Gastrocnemius medialis (tissue), 4 donors: ENCODE measurements around the gene RAB44. TPM values are rescaled to one million over a fixed set of nuclear protein-coding genes. Genes with fewer than 3 reads are reported as not detected.

ENCODE experiments used
- ATAC-seq, 2 donors: fragments of 150-250 bp; one replicate each; pipeline ENCODE4 v1.9.1; 2016
- DNase-seq, 2 donors: peaks; one replicate each; pipeline ENCODE4 v3.0.0-alpha.2; 2019
- H3K27ac ChIP-seq, 4 donors: fragments of 200-600 bp; sonication (generic); 1 replicate in 1 of 4; 2 replicates in 3 of 4; pipeline ENCODE4 v1.5.1; 2016 to 2018; ENCODE audit warnings: mild to moderate bottlenecking in 2 of 4, moderate library complexity in 1 of 4
- H3K27me3 ChIP-seq, 3 donors: fragments of 200-600 bp; sonication (generic) in 2 of 3; 1 replicate in 1 of 3; 2 replicates in 2 of 3; pipeline versions ENCODE4 v1.5.1 to v1.6.0; 2016 to 2019; ENCODE audit warnings: mild to moderate bottlenecking in 1 of 3, moderate library complexity in 1 of 3
- H3K36me3 ChIP-seq, 2 donors: fragments of 200-600 bp; sonication (generic) in 1 of 2; one replicate each; pipeline ENCODE4 v1.5.1; 2017 to 2018
- H3K4me1 ChIP-seq, 2 donors: fragments of 200-600 bp; sonication (generic) in 1 of 2; one replicate each; pipeline ENCODE4 v1.5.1; 2016 to 2017; ENCODE audit warnings: mild to moderate bottlenecking in 2 of 2
- H3K4me3 ChIP-seq, 4 donors: fragments of 200-600 bp; sonication (generic) in 3 of 4; 1 replicate in 1 of 4; 2 replicates in 3 of 4; pipeline ENCODE4 v1.5.1; 2016 to 2019; ENCODE audit warnings: mild to moderate bottlenecking in 2 of 4
- H3K9me3 ChIP-seq, 3 donors: fragments of 200-600 bp; sonication (generic) in 2 of 3; 1 replicate in 1 of 3; 2 replicates in 2 of 3; pipeline ENCODE4 v1.5.1; 2016 to 2019
- CTCF ChIP-seq, 5 experiments: fragments of 450-650 bp in 3 of 5; fragments of 200-600 bp in 2 of 5; sonication (generic) in 2 of 5; IDR thresholded peaks in 4 of 5; conservative IDR thresholded peaks in 1 of 5; 1 replicate in 4 of 5; 2 replicates in 1 of 5; pipeline ENCODE4 v1.5.1; 2016 to 2019; ENCODE audit warnings: antibody characterized with exemption in 5 of 5, mild to moderate bottlenecking in 3 of 5, moderate library complexity in 3 of 5
- POLR2A ChIP-seq, 2 donors: fragments of 450-650 bp; IDR thresholded peaks; one replicate each; pipeline ENCODE4 v1.6.1; 2017; ENCODE audit warnings: antibody characterized with exemption in 2 of 2, mild to moderate bottlenecking in 2 of 2, moderate library complexity in 2 of 2
- in situ Hi-C, 4 donors: fragments of 200-750 bp; cut with MboI; loops; one replicate each; pipeline versions ENCODE4 v1.15.0 to v1.8.0; 2017; ENCODE audit warnings: low sequenced_read_pairs in 4 of 4
- intact Hi-C: fragments of 100-400 bp; cut with DNase I; formaldehyde crosslinking; loops from one replicate; pipeline ENCODE4 v1.15.1; 2023; ENCODE audit warnings: low total_unique reads
- total RNA-seq, 4 donors: library from RNA; depleted of rRNA; stranded (reverse); fragments of >200 nt; gene quantifications; one replicate each; pipeline versions ENCODE4 v1.1.0 to v1.2.3, GENCODE V29; 2016

Gene RAB44
- total RNA-seq, 4 donors from 2014 or later, result 0.09 TPM; not detected in 3

DNA sequence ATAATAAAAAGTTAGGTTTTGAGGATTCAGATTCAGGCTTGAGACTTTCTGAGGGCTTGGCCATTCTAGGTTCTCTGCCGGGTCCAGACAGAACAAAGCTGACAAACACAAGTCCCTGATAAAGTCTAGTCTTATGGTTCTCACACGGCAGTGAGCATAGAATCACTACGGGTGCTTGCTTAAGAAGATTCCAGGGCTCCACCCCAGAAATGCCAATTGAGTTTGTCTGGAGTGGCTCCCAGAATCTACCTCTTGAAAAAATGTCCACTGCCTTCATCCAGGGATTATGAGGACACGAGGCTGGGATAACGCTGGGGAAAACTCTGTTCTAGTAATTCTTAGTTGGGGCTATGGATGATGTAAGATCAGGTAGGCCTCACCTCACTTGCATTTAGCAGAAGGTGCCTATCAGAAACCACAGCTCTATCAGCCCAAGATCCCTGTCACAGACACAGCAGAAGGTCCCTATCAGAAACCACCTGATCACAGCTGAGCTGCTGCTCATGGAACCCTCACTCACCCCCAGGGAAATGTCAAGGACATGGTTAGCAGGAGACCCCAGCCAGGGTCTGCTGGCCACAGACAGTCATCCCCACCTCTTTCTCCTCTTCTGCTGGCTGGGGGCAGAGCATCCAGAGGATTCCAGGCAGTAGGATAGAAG, 52.3 kb downstream of the RAB44 start:
- no peaks in the 10 kb centered on the region for H3K36me3 ChIP-seq
- peaks cover 21 to 25% of the 10 kb centered on the region in 2 donors for H3K4me1 ChIP-seq
- TF ChIP-seq POLR2A (IDR thresholded peaks at IDR 0.05), result no peak
- no peak for TF ChIP-seq CTCF (IDR thresholded peaks at IDR 0.05 in 4 of 5, conservative IDR thresholded peaks at IDR 0.05 in 1 of 5)
- no peaks in the 10 kb centered on the region for H3K27me3 ChIP-seq
- intact Hi-C loops (loop anchor here (10.0 kb wide), 1 partner anchor 305 kb away; the partner anchor contains the start of genes KCTD20 and PXT1), in situ Hi-C loops (loop anchor here (5.0 to 25.0 kb wide), 4 partner anchors 125 to 262 kb away; partner anchors contain the start of gene FGD2 (in 2 of the 4))
- H3K27ac ChIP-seq, result no peak overlapping the region
- DNase-seq (no peak), ATAC-seq (no peak)
- no peak overlapping the region for H3K4me3 ChIP-seq
- peaks cover 0 to 5% (median 0%) of the 10 kb centered on the region in 3 donors for H3K9me3 ChIP-seq

DNA sequence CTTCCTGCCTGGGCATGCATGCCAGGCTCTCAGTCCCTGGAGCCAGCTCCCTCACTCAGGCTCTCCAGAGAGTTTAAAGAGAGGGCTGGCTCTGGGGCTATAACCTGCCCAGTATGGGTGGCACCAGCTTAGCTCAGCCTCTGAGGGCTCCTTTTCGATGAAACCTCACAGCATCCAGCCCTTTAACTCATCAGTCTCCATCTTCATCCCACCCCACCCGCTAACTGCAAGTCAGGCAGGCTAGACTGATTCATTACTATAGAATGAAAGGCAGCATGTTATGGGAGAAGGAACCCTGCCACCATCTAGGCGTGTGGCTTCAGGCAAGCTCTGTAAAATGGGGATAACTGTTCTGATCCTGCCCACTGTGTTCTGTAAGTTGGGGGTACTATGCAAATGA, 53.5 kb downstream of the RAB44 start:
- no peaks in the 10 kb centered on the region for H3K36me3 ChIP-seq
- no peaks in the 10 kb centered on the region for H3K27me3 ChIP-seq
- peaks cover 21 to 25% of the 10 kb centered on the region in 2 donors for H3K4me1 ChIP-seq
- TF ChIP-seq CTCF (IDR thresholded peaks at IDR 0.05 in 4 of 5, conservative IDR thresholded peaks at IDR 0.05 in 1 of 5) (no peak), POLR2A (IDR thresholded peaks at IDR 0.05) (no peak)
- H3K9me3 ChIP-seq, result peaks cover 0 to 5% (median 0%) of the 10 kb centered on the region in 3 donors
- H3K27ac ChIP-seq, result no peak overlapping the region
- no peak overlapping the region for H3K4me3 ChIP-seq
- ATAC-seq (no peak), DNase-seq (no peak)
- intact Hi-C loops (loop anchor here (10.0 kb wide), 1 partner anchor 306 kb away; the partner anchor contains the start of genes KCTD20 and PXT1), in situ Hi-C loops (loop anchor here (5.0 to 25.0 kb wide), 4 partner anchors 126 to 261 kb away; partner anchors contain the start of gene FGD2 (in 2 of the 4))

DNA sequence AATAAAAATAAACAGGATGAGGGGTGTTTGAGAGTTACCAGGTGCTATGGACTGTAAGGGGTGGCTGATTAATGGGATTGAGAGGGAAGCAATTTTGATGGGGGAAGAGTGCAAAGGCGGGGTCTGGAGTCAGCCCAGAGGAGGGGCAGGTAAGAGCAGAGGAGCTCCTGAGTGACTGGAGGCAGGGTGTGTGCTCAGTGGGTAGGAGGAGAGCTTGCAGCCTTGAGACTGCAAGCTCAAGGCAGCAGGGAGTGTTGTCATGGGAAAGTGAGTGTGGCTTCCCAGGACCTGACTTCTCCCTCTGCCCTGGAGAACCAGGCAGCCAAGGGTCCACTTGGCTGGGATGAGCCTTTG, 54.2 kb downstream of the RAB44 start:
- TF ChIP-seq CTCF (IDR thresholded peaks at IDR 0.05 in 4 of 5, conservative IDR thresholded peaks at IDR 0.05 in 1 of 5) (no peak), POLR2A (IDR thresholded peaks at IDR 0.05) (no peak)
- in situ Hi-C loops, result loop anchor here (5.0 to 25.0 kb wide), 4 partner anchors 127 to 260 kb away; partner anchors contain the start of gene FGD2 (in 2 of the 4)
- DNase-seq, result no peak
- H3K27ac ChIP-seq, result peak overlapping the region; percentile 85 to 93 (median 90)
- peak in 1 of 2 donors; percentile 1 for ATAC-seq
- intact Hi-C loops, result loop anchor here (2.0 to 10.0 kb wide), 3 partner anchors 73 to 307 kb away; partner anchors contain the start of genes CDKN1A, KCTD20 and PXT1
- peaks cover 21 to 25% of the 10 kb centered on the region in 2 donors for H3K4me1 ChIP-seq
- peaks cover 0 to 5% (median 0%) of the 10 kb centered on the region in 3 donors for H3K9me3 ChIP-seq
- no peaks in the 10 kb centered on the region for H3K27me3 ChIP-seq
- no peak overlapping the region for H3K4me3 ChIP-seq
- no peaks in the 10 kb centered on the region for H3K36me3 ChIP-seq

DNA sequence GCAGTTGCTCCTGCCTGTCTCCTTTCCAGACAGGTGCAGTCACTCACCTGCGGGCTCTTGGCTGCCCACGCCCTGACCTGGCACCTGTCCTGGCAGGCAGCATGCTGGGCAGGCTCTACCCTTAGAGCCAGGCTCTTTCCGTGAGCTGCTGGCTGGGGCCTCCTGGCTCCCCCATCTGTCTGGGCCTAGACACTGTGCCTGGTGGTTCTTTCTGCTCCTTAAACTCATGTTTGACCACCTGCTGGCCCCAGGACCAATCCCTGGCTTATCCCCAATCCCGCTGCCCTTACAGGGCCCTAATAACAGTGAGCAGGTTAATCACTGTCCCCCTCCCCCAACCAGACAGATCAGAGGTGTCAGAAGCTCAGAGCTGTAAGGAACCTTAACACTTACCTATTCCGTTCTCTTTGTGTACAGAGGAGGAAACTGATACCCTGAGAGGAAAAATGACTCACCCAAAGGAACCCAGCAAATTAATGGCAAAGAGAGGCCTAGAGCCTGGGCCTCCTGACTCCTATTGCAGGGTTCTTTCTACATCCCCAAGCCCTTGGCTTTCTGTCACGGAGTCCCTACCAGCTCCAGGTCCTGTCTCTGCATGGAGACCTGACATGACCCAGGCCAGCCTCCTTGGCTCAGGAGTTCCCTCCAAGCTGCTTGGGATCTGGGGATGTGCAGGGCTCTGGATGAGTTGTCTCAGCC, 54.7 kb downstream of the RAB44 start:
- intact Hi-C loops, result loop anchor here (2.0 to 10.0 kb wide), 3 partner anchors 74 to 308 kb away; partner anchors contain the start of genes CDKN1A, KCTD20 and PXT1
- H3K4me3 ChIP-seq, result no peak overlapping the region
- H3K9me3 ChIP-seq, result peaks cover 0 to 5% (median 0%) of the 10 kb centered on the region in 3 donors
- H3K27me3 ChIP-seq, result no peaks in the 10 kb centered on the region
- H3K4me1 ChIP-seq, result peaks cover 21 to 25% of the 10 kb centered on the region in 2 donors
- no peaks in the 10 kb centered on the region for H3K36me3 ChIP-seq
- ATAC-seq, result peak; percentile 78 to 82
- peak overlapping the region; percentile 85 to 93 (median 90) for H3K27ac ChIP-seq
- DNase-seq, result peak; percentile 17 to 86
- TF ChIP-seq POLR2A (IDR thresholded peaks at IDR 0.05), result no peak
- TF ChIP-seq CTCF (IDR thresholded peaks at IDR 0.05 in 4 of 5, conservative IDR thresholded peaks at IDR 0.05 in 1 of 5), result no peak
- in situ Hi-C loops, result loop anchor here (5.0 to 25.0 kb wide), 4 partner anchors 128 to 260 kb away; partner anchors contain the start of gene FGD2 (in 2 of the 4)
